Karpas-422 (cell line): ENCODE data around the gene SPATA18. TPM values are rescaled to one million over a fixed set of nuclear protein-coding genes. Genes with fewer than 3 reads are reported as not detected.
A peak's percentile ranks its signal among the peaks of the same experiment; 100 is the strongest.

Experiments
- DNase-seq: peaks from one replicate; pipeline ENCODE4 v3.0.0-alpha.2; 2015
- H2AFZ ChIP-seq: fragments of 200-600 bp; sonication (generic); 2 replicates; pipeline ENCODE4 v1.6.1; 2014; ENCODE audit warnings: antibody characterized with exemption, low read length, mixed read lengths
- H3K27ac ChIP-seq: fragments of 200-600 bp; sonication (generic); 2 replicates; pipeline ENCODE4 v1.5.1; 2014; ENCODE audit warnings: mild to moderate bottlenecking, low read length, moderate library complexity
- H3K27me3 ChIP-seq: fragments of 200-600 bp; sonication (generic); 2 replicates; pipeline ENCODE4 v1.6.1; 2014; ENCODE audit warnings: low read length, mixed read lengths
- H3K36me3 ChIP-seq: fragments of 200-600 bp; sonication (generic); 2 replicates; pipeline ENCODE4 v1.6.1; 2014; ENCODE audit warnings: low read length, mixed read lengths; ENCODE audit not compliant: insufficient read depth
- H3K4me1 ChIP-seq: fragments of 200-600 bp; sonication (generic); 2 replicates; pipeline ENCODE4 v1.6.1; 2014; ENCODE audit warnings: mild to moderate bottlenecking, low read length, mixed read lengths
- H3K4me2 ChIP-seq: fragments of 200-600 bp; sonication (generic); 2 replicates; pipeline ENCODE4 v1.6.1; 2014; ENCODE audit warnings: low read length, low read depth, mild to moderate bottlenecking; ENCODE audit not compliant: poor library complexity, severe bottlenecking
- H3K4me3 ChIP-seq: fragments of 200-600 bp; sonication (generic); 2 replicates; pipeline ENCODE4 v1.5.1; 2014; ENCODE audit warnings: mild to moderate bottlenecking, antibody characterized with exemption, low read length, mixed read lengths
- H3K79me2 ChIP-seq: fragments of 200-600 bp; sonication (generic); 2 replicates; pipeline ENCODE4 v1.6.1; 2014; ENCODE audit warnings: mild to moderate bottlenecking, low read length, mixed read lengths
- H3K9ac ChIP-seq: fragments of 200-600 bp; sonication (generic); 2 replicates; pipeline ENCODE4 v1.6.0; 2014; ENCODE audit warnings: low read length
- H3K9me2 ChIP-seq: fragments of 200-600 bp; sonication (generic), shearing (Covaris generic); replicated peaks from 2 replicates; pipeline ENCODE4 v1.6.0; 2014; ENCODE audit warnings: mild to moderate bottlenecking, low read length, moderate library complexity; ENCODE audit not compliant: insufficient read depth
- H3K9me3 ChIP-seq: fragments of 300-700, 200-600 bp; sonication (generic); 2 replicates; pipeline ENCODE4 v1.6.1; 2014; ENCODE audit warnings: low read length, mixed read lengths
- H4K20me1 ChIP-seq: fragments of 200-600 bp; sonication (generic); 2 replicates; pipeline ENCODE4 v1.6.1; 2014; ENCODE audit warnings: mild to moderate bottlenecking, antibody characterized with exemption, low read length, low read depth; ENCODE audit not compliant: insufficient read depth
- total RNA-seq: library from RNA; depleted of rRNA; stranded (reverse); fragments of >200 nt; shearing (Covaris generic); gene quantifications from 2 replicates; pipeline ENCODE4 v1.2.3, GENCODE V29; 2014; ENCODE audit warnings: low replicate concordance

Gene SPATA18
- total RNA-seq, 1 experiment from 2014 or later: not detected

GRCh38 chr4:52015366-52015765 lies 35.7 kb upstream of the SPATA18 start:
- Histone ChIP-seq H3K79me2 (no peaks in the 10 kb centered on the region), H3K27me3 (no peaks in the 10 kb centered on the region), H3K9ac (no peak overlapping the region), H3K4me3 (no peak overlapping the region), H2AFZ (no peak overlapping the region), H4K20me1 (no peaks in the 10 kb centered on the region), H3K4me2 (no peak overlapping the region), H3K9me2 (no peaks in the 10 kb centered on the region), H3K27ac (no peak overlapping the region), H3K36me3 (no peaks in the 10 kb centered on the region), H3K9me3 (no peaks in the 10 kb centered on the region), H3K4me1 (peaks cover 5% of the 10 kb centered on the region; the same call in 1 of the 2 replicates)
- no peak for DNase-seq

- Histone ChIP-seq H3K4me1 (no peaks in the 10 kb centered on the region), H3K9me3 (no peaks in the 10 kb centered on the region), H2AFZ (no peak overlapping the region), H3K4me3 (no peak overlapping the region), H3K36me3 (no peaks in the 10 kb centered on the region), H3K79me2 (no peaks in the 10 kb centered on the region), H3K27ac (no peak overlapping the region), H3K9ac (no peak overlapping the region), H3K9me2 (no peaks in the 10 kb centered on the region), H3K27me3 (no peaks in the 10 kb centered on the region), H3K4me2 (no peak overlapping the region), H4K20me1 (no peaks in the 10 kb centered on the region)
- no peak for DNase-seq
Observed at GRCh38 chr4:52016981-52017380, 34.1 kb upstream of the SPATA18 start.

GRCh38 chr4:52017814-52018213 lies 33.3 kb upstream of the SPATA18 start:
- H3K9ac ChIP-seq: no peak overlapping the region
- no peak for DNase-seq
- H3K4me1 ChIP-seq: no peaks in the 10 kb centered on the region
- H4K20me1 ChIP-seq: no peaks in the 10 kb centered on the region
- H3K27me3 ChIP-seq: no peaks in the 10 kb centered on the region
- no peaks in the 10 kb centered on the region for H3K79me2 ChIP-seq
- H3K36me3 ChIP-seq: no peaks in the 10 kb centered on the region; the same call in 1 of the 2 replicates
- no peak overlapping the region for H3K27ac ChIP-seq
- H2AFZ ChIP-seq: no peak overlapping the region
- H3K4me3 ChIP-seq: no peak overlapping the region
- H3K9me3 ChIP-seq: no peaks in the 10 kb centered on the region
- H3K4me2 ChIP-seq: no peak overlapping the region
- H3K9me2 ChIP-seq: no peaks in the 10 kb centered on the region

GRCh38 chr4:52019936-52020657 lies 31.0 kb upstream of the SPATA18 start, which contains the start of gene LRRC66:
Gene LRRC66, minus strand, starts transcription at chr4:52020363. Its CDS starts 2,750 bp downstream, at chr4:52017613.
- H2AFZ ChIP-seq: no peak within 1 kb of the TSS
- H3K4me1 ChIP-seq: no peaks in the 10 kb centered on the region
- DNase-seq: no peak
- H3K9me2 ChIP-seq: no peaks in the 10 kb centered on the region
- no peaks in the 10 kb centered on the region for H3K79me2 ChIP-seq
- H3K4me2 ChIP-seq: no peak within 1 kb of the TSS
- H3K36me3 ChIP-seq: peaks cover 7% of the 10 kb centered on the region; the same call in 1 of the 2 replicates
- no peak within 1 kb of the TSS for H3K27ac ChIP-seq
- no peak within 1 kb of the TSS for H3K4me3 ChIP-seq
- H4K20me1 ChIP-seq: no peaks in the 10 kb centered on the region
- no peaks in the 10 kb centered on the region for H3K27me3 ChIP-seq
- no peak within 1 kb of the TSS for H3K9ac ChIP-seq
- no peaks in the 10 kb centered on the region for H3K9me3 ChIP-seq

- no peak overlapping the region for H3K4me3 ChIP-seq
- H3K27me3 ChIP-seq: no peaks in the 10 kb centered on the region
- H3K79me2 ChIP-seq: peaks cover 31% of the 10 kb centered on the region
- no peaks in the 10 kb centered on the region for H4K20me1 ChIP-seq
- H2AFZ ChIP-seq: no peak overlapping the region
- DNase-seq: no peak
- no peak overlapping the region for H3K9ac ChIP-seq
- no peak overlapping the region for H3K4me2 ChIP-seq
- H3K27ac ChIP-seq: no peak overlapping the region
- peaks cover 29% of the 10 kb centered on the region for H3K36me3 ChIP-seq
- no peaks in the 10 kb centered on the region for H3K9me3 ChIP-seq
- no peaks in the 10 kb centered on the region for H3K4me1 ChIP-seq
- H3K9me2 ChIP-seq: no peaks in the 10 kb centered on the region
Observed at GRCh38 chr4:52028970-52029369, 22.1 kb upstream of the SPATA18 start.

- H3K79me2 ChIP-seq: peaks cover 59% of the 10 kb centered on the region
- H3K4me1 ChIP-seq: peaks cover 22% of the 10 kb centered on the region
- no peak overlapping the region for H2AFZ ChIP-seq
- no peak overlapping the region for H3K4me3 ChIP-seq
- no peak overlapping the region for H3K9ac ChIP-seq
- H3K36me3 ChIP-seq: peaks cover 18% of the 10 kb centered on the region
- no peak overlapping the region for H3K27ac ChIP-seq
- no peak overlapping the region for H3K4me2 ChIP-seq
- no peaks in the 10 kb centered on the region for H3K9me3 ChIP-seq
- H3K9me2 ChIP-seq: no peaks in the 10 kb centered on the region
- no peak for DNase-seq
- no peaks in the 10 kb centered on the region for H4K20me1 ChIP-seq
- H3K27me3 ChIP-seq: no peaks in the 10 kb centered on the region
Observed at GRCh38 chr4:52032005-52032404, 19.1 kb upstream of the SPATA18 start.

GRCh38 chr4:52035190-52035589 lies 15.9 kb upstream of the SPATA18 start:
- H3K9me2 ChIP-seq: no peaks in the 10 kb centered on the region
- peaks cover 67% of the 10 kb centered on the region for H3K79me2 ChIP-seq
- H3K4me2 ChIP-seq: no peak overlapping the region
- peaks cover 3% of the 10 kb centered on the region; the same call in 1 of the 2 replicates for H3K36me3 ChIP-seq
- no peaks in the 10 kb centered on the region for H4K20me1 ChIP-seq
- no peaks in the 10 kb centered on the region for H3K27me3 ChIP-seq
- no peak overlapping the region for H2AFZ ChIP-seq
- H3K4me1 ChIP-seq: peaks cover 33% of the 10 kb centered on the region
- H3K9ac ChIP-seq: no peak overlapping the region
- no peak for DNase-seq
- 0 out of 2 replicates have a peak overlapping the region, but pooled peaks have one; percentile 67 for H3K27ac ChIP-seq
- H3K9me3 ChIP-seq: no peaks in the 10 kb centered on the region
- no peak overlapping the region for H3K4me3 ChIP-seq

GRCh38 chr4:52036886-52037530 lies 14.1 kb upstream of the SPATA18 start:
- H3K9me3 ChIP-seq: no peaks in the 10 kb centered on the region
- H3K9me2 ChIP-seq: no peaks in the 10 kb centered on the region
- peaks cover 54% of the 10 kb centered on the region for H3K79me2 ChIP-seq
- peak overlapping the region; percentile 67 for H3K27ac ChIP-seq
- peaks cover 33% of the 10 kb centered on the region for H3K4me1 ChIP-seq
- no peaks in the 10 kb centered on the region for H4K20me1 ChIP-seq
- H3K4me2 ChIP-seq: peak overlapping the region; percentile 97
- H3K36me3 ChIP-seq: no peaks in the 10 kb centered on the region; the same call in 1 of the 2 replicates
- H3K4me3 ChIP-seq: peak overlapping the region; percentile 73
- no peak for DNase-seq
- H2AFZ ChIP-seq: 0 out of 2 replicates have a peak overlapping the region, but pooled peaks have one; percentile 72
- peak overlapping the region; percentile 80 for H3K9ac ChIP-seq
- H3K27me3 ChIP-seq: 0 out of 2 replicates have a peak, but pooled peaks cover 3% of the 10 kb centered on the region
